GM18867 (cell line): Measurements from ENCODE around the gene RAD1.
A peak's percentile ranks its signal among the peaks of the same experiment; 100 is the strongest.

Experiments
- ATAC-seq: cut with Tn5 transposase; IDR thresholded peaks from one replicate; pipeline ENCODE4 v1.9.1; 2021; ENCODE audit warnings: mild to moderate bottlenecking, moderate library complexity; ENCODE audit not compliant: unreplicated experiment

The RAD1 gene

DNA sequence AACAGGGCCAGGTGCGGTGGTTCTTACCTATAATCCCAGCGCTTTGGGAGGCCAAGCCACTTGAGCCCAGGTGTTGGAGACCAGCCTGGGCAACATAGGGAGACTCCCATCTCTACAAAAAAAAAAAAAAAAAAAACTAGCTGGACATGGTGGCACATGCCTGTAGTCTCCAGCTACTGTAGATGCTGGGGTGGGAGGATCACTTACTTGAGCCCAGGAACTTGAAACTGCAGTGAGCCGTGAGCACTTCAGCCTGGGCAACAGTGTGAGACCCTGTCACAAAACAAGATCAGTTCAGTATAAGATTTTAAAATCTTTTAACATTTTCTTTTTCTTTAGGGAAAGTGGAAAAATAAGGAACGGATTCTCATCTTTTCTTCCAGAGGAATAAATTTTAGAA, 2.7 kb upstream of the RAD1 start:
- ATAC-seq = no peak

GRCh38 chr5:34916518-34916917, 1.2 kb upstream of the RAD1 start:
- no peak for ATAC-seq

- ATAC-seq = peak; percentile 16
Observed at GRCh38 chr5:34915856-34916192, 520 bp upstream of the RAD1 start.

- peak; percentile 19 for ATAC-seq
Observed at GRCh38 chr5:34914671-34915138, 599 bp downstream of the RAD1 start.

- ATAC-seq = no peak
Observed at GRCh38 chr5:34913072-34913471, 2.2 kb downstream of the RAD1 start.

DNA sequence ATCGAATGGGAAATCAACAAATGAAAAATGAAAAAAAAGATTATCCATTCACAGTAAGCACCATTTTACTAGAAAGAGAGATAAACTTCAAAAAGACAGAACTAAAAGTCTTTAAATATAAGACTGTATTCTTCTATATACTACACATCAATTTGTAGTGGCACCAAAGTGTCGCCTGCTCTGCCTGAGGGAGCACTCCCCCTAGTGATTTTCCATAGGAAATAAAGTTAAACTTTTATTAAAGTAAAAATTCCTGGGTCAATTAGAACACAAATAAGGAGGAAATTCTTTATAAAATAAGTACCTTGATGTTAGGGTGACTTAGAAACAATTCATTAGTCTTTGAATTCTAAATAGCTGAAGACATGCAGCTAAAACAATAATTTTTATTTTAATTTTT, 9.7 kb downstream of the RAD1 start:
- ATAC-seq = no peak

DNA sequence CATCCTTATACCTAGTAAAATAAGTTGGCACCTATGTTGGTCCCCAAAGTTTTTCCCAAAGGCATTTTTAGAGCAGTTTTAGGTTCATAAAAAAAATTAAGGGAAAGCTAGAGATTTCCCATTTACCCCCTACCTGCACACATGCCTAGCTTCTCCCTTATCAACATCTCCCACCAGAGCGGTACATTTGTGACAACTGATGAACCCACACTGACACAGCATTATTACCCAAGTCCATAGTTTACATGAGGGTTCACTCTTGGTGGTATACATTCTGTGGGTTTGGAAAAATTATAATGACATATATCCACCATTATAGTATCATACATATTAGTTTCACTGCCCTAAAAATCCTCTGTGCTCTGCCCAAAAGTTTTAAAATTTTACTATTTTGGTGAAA, 12.0 kb downstream of the RAD1 start:
- no peak for ATAC-seq

DNA sequence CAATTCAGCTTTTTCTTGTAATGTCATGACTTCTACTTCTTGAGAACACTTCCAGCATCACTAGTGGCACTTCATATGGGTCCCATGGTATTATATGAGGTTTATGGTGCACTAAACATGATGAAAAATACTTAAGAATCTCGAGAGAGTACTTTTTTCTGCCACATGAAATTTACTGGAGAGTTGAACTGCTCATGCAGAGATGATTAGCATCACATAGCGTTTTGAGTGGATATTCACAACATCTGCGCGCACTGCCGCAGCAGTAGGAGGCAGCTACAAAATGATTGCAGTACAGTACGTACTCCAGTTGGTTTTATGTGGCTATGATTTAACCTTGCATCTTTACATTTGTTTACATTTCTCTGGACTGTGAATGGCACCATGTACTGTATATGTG, 14.7 kb downstream of the RAD1 start:
- no peak for ATAC-seq

GRCh38 chr5:34899066-34899465, 16.2 kb downstream of the RAD1 start:
- no peak for ATAC-seq

DNA sequence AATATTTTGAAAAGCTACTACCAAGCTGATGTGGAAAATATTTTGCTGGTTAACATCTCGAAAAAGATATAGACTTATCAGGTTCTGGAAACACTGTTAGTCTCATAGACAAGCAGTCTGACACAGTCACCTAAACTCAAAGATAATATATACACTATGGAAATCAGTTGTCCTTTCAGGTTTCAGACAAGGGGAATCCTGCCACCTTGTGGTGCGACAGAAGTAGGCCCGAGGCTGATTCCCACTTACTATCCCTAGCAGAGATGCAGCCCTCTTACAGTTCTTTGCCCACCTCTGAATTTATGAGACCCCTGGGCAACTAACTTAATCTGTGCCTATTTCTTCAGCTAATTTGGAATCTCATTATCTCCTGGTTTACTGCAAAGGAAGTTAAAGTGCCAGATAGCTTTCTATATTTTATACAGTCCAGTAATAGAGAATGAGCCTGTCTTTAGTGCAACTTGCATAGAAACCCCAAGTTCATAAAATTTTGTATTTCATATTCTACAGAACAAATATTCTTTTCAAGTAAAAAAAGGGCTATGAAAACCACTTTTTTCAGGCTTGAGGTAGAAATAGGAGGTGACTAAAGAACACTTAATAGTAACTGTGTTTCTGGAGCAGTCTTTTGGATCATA, 16.9 kb downstream of the RAD1 start:
- ATAC-seq = peak; percentile 93

DNA sequence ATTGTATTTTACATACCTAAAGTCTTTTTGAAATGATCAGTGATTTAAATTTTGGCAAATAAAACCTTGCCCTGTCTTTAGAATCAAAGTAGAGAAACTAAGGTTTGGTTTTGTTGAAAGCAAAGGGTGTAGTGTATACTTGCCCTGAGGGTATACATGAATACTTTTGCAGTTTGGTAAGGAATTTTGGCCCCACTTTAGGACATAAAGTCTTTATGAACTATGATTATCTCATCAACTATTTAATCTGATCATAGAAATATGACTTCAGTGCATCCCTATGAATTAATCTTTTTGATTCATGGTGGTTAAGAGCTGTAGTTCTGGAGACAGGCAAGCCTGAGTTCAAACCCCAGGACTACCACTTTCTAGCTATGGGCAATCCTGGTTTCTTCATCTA, 17.7 kb downstream of the RAD1 start:
- no peak for ATAC-seq

- no peak for ATAC-seq
Observed at GRCh38 chr5:34895641-34896419, 19.5 kb downstream of the RAD1 start.

DNA sequence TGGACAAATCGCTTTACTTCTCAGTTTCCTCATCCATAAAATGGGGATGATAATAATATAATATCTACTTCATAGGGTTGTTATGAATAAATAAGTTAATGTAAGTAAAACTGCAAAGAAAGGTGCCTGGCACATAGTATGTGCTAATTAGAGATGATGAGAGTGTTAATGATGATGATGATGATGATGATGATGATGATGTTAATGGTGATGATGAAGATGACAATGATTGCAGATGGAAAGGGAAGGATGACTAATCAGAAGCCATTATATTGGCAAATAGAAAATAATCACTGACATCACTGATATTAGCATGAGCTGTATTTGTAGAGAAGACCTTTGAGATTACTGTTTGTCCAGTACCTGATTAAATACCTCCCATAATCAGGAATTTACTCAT, 20.6 kb downstream of the RAD1 start:
- ATAC-seq = no peak

DNA sequence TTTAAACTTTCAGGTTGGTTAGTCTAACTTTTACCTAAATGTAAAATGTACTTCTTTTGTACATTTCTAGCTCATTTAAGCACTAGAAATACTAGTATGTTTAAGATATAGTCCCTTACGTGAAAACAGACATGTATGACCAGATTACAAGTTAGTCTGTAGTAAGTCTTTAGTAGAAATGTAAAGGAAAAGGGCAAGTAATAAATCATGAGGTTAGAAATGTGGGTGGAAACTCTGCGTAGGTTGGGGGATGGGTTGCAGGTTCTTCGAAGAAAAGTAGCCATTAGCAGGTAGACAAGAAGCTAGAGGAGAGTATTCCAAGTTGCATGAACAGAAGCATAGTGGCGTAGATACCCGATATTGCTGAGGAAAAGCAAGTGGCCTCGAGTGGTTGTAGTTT, 22.9 kb downstream of the RAD1 start:
- no peak for ATAC-seq

DNA sequence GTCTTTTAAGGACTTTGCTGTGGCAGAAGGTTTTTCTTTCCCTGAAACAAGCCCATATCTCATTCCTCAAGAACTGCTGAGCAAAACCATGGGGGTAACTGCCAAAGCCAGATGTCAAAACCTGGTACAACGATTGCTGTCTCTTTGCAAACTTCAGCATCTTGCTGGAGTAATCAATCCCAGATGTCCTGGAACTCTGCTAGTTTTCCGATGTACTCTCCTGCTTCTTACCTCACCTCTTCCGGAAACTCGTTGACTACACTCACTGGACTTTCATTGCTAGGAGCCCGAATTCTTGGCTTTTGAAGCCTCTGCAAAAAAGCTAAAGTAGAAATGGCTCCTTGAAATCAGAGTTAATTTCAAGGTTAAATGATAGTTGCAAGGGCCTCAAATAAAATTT, 23.3 kb downstream of the RAD1 start:
- ATAC-seq = no peak

DNA sequence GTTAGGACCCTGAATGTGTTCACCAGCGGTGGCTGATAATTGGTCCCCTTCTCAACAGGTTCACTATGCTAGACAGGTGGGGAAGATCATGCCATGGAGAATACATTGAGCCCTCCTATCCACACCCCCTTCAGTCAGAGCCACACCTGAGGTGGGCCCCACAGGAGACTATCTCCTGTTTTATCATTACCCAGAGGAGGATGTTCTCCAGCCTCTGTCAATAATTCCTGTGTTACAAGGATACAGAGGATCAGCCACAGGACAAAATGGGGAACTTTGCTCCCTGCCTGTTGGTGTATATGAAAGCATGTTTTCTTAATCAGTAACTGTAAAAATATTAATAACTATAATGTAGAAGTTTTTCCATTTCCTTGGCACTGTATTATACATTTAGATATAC, 25.9 kb downstream of the RAD1 start:
- no peak for ATAC-seq

GRCh38 chr5:34886392-34887119, 28.7 kb downstream of the RAD1 start:
- no peak for ATAC-seq

GRCh38 chr5:34881246-34881645, 34.1 kb downstream of the RAD1 start:
- no peak for ATAC-seq

- no peak for ATAC-seq
Observed at GRCh38 chr5:34876275-34876674, 39.0 kb downstream of the RAD1 start.

DNA sequence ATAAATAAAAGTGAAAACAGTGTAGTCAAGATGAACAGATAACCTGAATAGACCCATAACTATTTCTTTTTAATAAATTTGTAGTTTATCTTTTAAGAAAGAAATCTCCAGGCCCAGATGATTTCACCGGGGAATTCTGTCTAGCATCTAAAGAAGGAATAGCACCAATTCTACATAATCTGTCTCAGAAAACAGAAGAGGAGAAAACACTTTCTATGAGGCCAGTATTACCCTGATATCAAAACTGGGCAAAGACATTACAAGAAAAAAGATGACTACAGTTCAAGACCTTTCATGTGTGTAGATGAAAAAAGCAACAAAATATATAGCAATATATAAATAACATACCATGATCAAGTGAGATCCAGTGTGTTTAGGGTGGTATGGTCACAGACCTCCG, 44.9 kb downstream of the RAD1 start:
- ATAC-seq = no peak

DNA sequence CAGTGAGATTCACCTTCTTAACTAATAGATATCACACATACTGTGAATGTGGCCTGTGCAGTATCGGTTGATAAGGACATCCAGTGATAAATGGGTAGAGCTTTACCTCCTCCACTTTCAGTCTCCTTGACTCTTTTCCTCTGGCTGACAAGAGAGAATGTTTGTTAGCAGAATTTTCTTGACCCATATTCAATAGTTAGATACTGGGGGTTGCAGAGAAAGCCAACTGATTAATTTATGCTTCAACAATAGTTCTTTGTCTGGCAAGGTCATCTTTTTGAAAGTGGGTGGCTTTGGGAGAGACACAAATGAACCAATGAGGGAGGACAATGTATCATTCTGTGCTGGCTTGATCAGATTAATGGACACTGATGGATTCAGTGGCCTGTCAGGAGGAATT, 46.0 kb downstream of the RAD1 start:
- ATAC-seq = no peak

DNA sequence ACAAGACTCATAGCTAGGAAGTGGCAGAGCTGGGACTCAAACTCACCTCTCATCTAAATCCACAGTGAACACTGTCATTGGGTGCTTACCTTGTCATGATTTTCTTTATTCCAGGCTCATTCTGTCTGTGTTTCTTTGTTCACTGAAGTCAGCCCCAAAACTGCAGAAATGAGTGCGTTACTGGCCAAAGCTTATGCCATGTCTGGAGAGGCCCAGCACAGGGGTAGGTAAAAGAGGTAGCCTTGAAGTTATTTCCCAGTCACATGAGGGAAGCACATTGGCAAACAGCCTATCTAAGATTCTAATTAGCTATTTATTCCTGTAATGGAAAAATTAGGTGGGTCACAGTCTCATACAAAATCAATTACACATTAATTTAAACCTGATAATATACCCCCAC, 46.5 kb downstream of the RAD1 start:
- no peak for ATAC-seq
